Osteoblast (primary cell): Measurements from ENCODE around the gene OTOG. TPM values are rescaled to one million over a fixed set of nuclear protein-coding genes. Genes with fewer than 3 reads are reported as not detected.

Source experiments
- DNase-seq: peaks from one replicate; pipeline ENCODE4 v3.0.0; 2011; ENCODE audit warnings: low spot score, mixed read lengths; ENCODE audit not compliant: insufficient read length; ENCODE audit errors: missing footprints
- H2AFZ ChIP-seq: 2 replicates; pipeline ENCODE4 v1.6.0; 2011; ENCODE audit warnings: mild to moderate bottlenecking, low read length
- H3K27ac ChIP-seq: 2 replicates; pipeline ENCODE4 v1.5.1; 2011; ENCODE audit warnings: mild to moderate bottlenecking, low read depth, low read length, moderate library complexity
- H3K27me3 ChIP-seq: 2 replicates; pipeline ENCODE4 v1.6.0; 2012; ENCODE audit warnings: mild to moderate bottlenecking, control low read depth, inconsistent platforms, low read length, moderate library complexity; ENCODE audit not compliant: insufficient read depth
- H3K36me3 ChIP-seq: 2 replicates; pipeline ENCODE4 v1.5.1; 2011; ENCODE audit warnings: mild to moderate bottlenecking, low read length, control low read depth, moderate library complexity; ENCODE audit not compliant: insufficient read depth
- H3K4me1 ChIP-seq: 2 replicates; pipeline ENCODE4 v1.5.1; 2011; ENCODE audit warnings: mild to moderate bottlenecking, low read length, control low read depth, moderate library complexity; ENCODE audit not compliant: insufficient read depth
- H3K4me2 ChIP-seq: 2 replicates; pipeline ENCODE4 v1.6.0; 2011; ENCODE audit warnings: mild to moderate bottlenecking, low read length; ENCODE audit not compliant: insufficient read depth
- H3K4me3 ChIP-seq: fragments of 200-600 bp; sonication (generic); 3 replicates; pipeline ENCODE4 v1.5.1; 2012; ENCODE audit warnings: mild to moderate bottlenecking, low read length, inconsistent platforms; ENCODE audit not compliant: insufficient read depth
- H3K79me2 ChIP-seq: 2 replicates; pipeline ENCODE4 v1.6.0; 2012; ENCODE audit warnings: mild to moderate bottlenecking, low read length, control low read depth, inconsistent platforms; ENCODE audit not compliant: insufficient read depth
- H3K9me3 ChIP-seq: 2 replicates; pipeline ENCODE4 v1.5.1; 2011; ENCODE audit warnings: low read depth, low read length, control low read depth
- H4K20me1 ChIP-seq: 2 replicates; pipeline ENCODE4 v1.6.0; 2012; ENCODE audit warnings: mild to moderate bottlenecking, low read length, control low read depth; ENCODE audit not compliant: insufficient read depth
- total RNA-seq: library from RNA; depleted of rRNA; stranded (reverse); fragments of >200 nt; gene quantifications from 2 replicates; pipeline ENCODE4 v1.2.3, GENCODE V29; 2012
- TF ChIP-seq, protein P1 (sequence below): IDR thresholded peaks from 2 replicates; pipeline ENCODE4 v1.5.1; 2011; ENCODE audit warnings: mild to moderate bottlenecking, low read depth, low read length, moderate library complexity; ENCODE audit errors: extremely low read depth

The OTOG gene
- total RNA-seq, 1 donor: not detected

GRCh38 chr11:17604201-17604914, 57.3 kb downstream of the OTOG start:
- Histone ChIP-seq H3K9me3 (no peaks in the 10 kb centered on the region), H3K36me3 (no peaks in the 10 kb centered on the region), H3K79me2 (no peaks in the 10 kb centered on the region)

GRCh38 chr11:17604915-17605233, 57.8 kb downstream of the OTOG start:
- Histone ChIP-seq H3K79me2 (no peaks in the 10 kb centered on the region), H3K27ac (no peak overlapping the region), H3K4me3 (no peak overlapping the region), H3K4me2 (no peak overlapping the region), H3K36me3 (no peaks in the 10 kb centered on the region), H4K20me1 (no peaks in the 10 kb centered on the region), H3K4me1 (no peaks in the 10 kb centered on the region), H2AFZ (no peak overlapping the region), H3K27me3 (peaks cover 3% of the 10 kb centered on the region), H3K9me3 (no peaks in the 10 kb centered on the region)
- DNase-seq: peak; percentile 73
- TF ChIP-seq, protein P1, sequence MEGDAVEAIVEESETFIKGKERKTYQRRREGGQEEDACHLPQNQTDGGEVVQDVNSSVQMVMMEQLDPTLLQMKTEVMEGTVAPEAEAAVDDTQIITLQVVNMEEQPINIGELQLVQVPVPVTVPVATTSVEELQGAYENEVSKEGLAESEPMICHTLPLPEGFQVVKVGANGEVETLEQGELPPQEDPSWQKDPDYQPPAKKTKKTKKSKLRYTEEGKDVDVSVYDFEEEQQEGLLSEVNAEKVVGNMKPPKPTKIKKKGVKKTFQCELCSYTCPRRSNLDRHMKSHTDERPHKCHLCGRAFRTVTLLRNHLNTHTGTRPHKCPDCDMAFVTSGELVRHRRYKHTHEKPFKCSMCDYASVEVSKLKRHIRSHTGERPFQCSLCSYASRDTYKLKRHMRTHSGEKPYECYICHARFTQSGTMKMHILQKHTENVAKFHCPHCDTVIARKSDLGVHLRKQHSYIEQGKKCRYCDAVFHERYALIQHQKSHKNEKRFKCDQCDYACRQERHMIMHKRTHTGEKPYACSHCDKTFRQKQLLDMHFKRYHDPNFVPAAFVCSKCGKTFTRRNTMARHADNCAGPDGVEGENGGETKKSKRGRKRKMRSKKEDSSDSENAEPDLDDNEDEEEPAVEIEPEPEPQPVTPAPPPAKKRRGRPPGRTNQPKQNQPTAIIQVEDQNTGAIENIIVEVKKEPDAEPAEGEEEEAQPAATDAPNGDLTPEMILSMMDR: no peak

More at GRCh38 chr11:17604201-17604914, 57.3 kb downstream of the OTOG start:
- Histone ChIP-seq H3K27me3 (peaks cover 3% of the 10 kb centered on the region), H3K4me2 (no peak overlapping the region), H3K4me3 (no peak overlapping the region), H4K20me1 (no peaks in the 10 kb centered on the region), H3K4me1 (no peaks in the 10 kb centered on the region), H3K27ac (no peak overlapping the region), H2AFZ (no peak overlapping the region)
- TF ChIP-seq, protein P1: no peak
- peak; percentile 27 for DNase-seq

DNA sequence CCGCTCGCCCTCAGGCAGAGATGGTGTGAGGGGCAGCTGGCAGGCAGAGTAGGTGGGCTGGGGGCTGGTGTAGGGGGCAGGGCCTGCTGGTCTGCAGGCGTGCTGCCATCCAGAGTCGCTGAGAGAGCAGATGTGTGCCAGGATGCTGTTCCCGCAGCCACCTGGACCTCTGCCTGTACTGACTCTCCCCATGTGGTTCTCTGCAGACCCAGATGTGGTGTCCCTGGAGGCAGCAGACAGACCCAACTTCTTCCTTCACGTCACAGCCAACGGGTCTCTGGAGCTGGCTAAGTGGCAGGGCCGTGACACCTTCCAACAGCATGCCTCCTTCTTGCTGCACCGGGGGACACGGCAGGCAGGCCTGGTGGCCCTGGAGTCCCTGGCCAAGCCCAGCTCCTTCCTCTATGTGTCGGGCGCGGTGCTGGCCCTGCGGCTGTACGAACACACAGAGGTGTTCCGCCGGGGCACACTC, 58.6 kb downstream of the OTOG start:
- no peaks in the 10 kb centered on the region for H3K27me3 ChIP-seq
- no peaks in the 10 kb centered on the region for H3K9me3 ChIP-seq
- peak; percentile 69 for DNase-seq
- no peak overlapping the region for H3K27ac ChIP-seq
- no peaks in the 10 kb centered on the region for H3K79me2 ChIP-seq
- H2AFZ ChIP-seq: no peak overlapping the region
- H3K4me1 ChIP-seq: no peaks in the 10 kb centered on the region
- TF ChIP-seq, protein P1: no peak
- no peaks in the 10 kb centered on the region for H4K20me1 ChIP-seq
- no peak overlapping the region for H3K4me2 ChIP-seq
- no peak overlapping the region for H3K4me3 ChIP-seq
- H3K36me3 ChIP-seq: no peaks in the 10 kb centered on the region

DNA sequence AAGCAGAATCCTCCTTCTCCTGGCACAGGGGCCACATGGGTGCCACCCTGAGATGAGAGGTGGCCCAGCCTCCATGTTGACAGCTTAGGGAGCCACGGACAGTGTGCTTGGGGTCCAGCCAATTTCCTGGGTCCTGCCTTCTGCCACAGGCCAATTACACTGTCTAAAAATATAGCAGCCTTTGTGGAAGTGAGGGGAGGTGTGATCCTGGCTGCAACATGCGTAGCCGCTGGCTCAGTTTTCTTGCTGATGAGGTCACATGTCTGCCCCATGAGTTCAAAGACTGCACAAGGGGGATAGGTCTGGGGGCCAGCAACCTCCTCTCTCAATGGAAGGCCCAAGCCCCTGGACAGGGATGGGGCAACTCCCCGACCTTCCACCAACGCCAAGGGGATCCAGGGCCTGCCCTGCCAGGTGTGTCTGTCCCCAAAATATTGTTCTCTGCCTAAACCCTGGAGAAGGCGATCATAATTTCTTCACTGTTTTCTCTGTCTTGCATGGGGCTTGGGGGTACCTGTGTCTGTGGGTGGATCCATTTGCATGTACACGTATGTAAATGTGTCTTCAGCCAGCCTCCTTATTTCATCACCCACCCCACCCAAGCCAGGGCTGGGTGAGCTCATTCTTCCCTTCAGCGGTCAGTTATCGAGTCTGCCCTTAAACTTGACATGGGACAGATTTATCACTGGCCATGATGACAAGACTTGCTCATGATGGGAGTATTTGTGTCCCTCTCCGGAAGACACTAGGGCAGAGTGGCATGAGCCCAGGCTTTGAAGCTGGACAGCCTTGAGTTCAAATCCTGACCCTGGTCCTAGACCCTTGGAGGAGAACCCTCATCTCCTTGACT, 59.4 kb downstream of the OTOG start:
- peak; percentile 73 for DNase-seq
- Histone ChIP-seq H3K4me3 (no peak overlapping the region), H2AFZ (no peak overlapping the region), H3K27ac (no peak overlapping the region), H4K20me1 (no peaks in the 10 kb centered on the region), H3K9me3 (no peaks in the 10 kb centered on the region), H3K27me3 (no peaks in the 10 kb centered on the region), H3K36me3 (no peaks in the 10 kb centered on the region), H3K4me2 (no peak overlapping the region), H3K4me1 (no peaks in the 10 kb centered on the region), H3K79me2 (no peaks in the 10 kb centered on the region)
- TF ChIP-seq, protein P1: no peak
